ENCODE results near the gene CABYR. TPM values are rescaled to one million over a fixed set of nuclear protein-coding genes. Genes with fewer than 3 reads are reported as not detected.
A peak's percentile ranks its signal among the peaks of the same experiment; 100 is the strongest.

CABYR gene
- total RNA-seq: 1 to 10 TPM; 1.4 to 3.6 TPM

- Mint-ChIP-seq H3K9me3 (no peaks in the 10 kb centered on the region), H3K4me3 (peak within 1 kb of the TSS; percentile 88), H3K27ac (peak within 1 kb of the TSS; percentile 47), H3K27me3 (peaks cover 20% of the 10 kb centered on the region), H3K36me3 (peaks cover 7% of the 10 kb centered on the region), H3K4me1 (peaks cover 15% of the 10 kb centered on the region)
- POLR2A ChIA-PET: interaction anchor here (0.7 to 1.6 kb wide), 3 partner anchors 46 to 636 kb away, joined by 3 read pairs; no protein-coding TSS in a partner anchor
- ATAC-seq (ENCODE audit: low read depth): peak; percentile 98
- DNase-seq: peak; percentile 79
Observed at GRCh38 chr18:24138789-24139616, at the start of gene CABYR. CABYR (plus strand) TSS chr18:24139062; CDS start chr18:24143115, 4,053 bp downstream.

GRCh38 chr18:24089076-24089475 is 49.8 kb upstream of the CABYR start:
- POLR2A ChIA-PET: interaction anchor here (1.0 kb wide), 1 partner anchor 13 kb away, joined by 3 read pairs; no protein-coding TSS in a partner anchor
- no peak for DNase-seq
- Mint-ChIP-seq H3K4me1 (peaks cover 4% of the 10 kb centered on the region), H3K4me3 (no peak overlapping the region), H3K27me3 (no peaks in the 10 kb centered on the region), H3K36me3 (peaks cover 46% of the 10 kb centered on the region), H3K27ac (no peak overlapping the region), H3K9me3 (no peaks in the 10 kb centered on the region)
- no peak for ATAC-seq (ENCODE audit: low read depth)

- H3K27me3 Mint-ChIP-seq: no peaks in the 10 kb centered on the region
- peaks cover 7% of the 10 kb centered on the region for H3K4me1 Mint-ChIP-seq
- no peak overlapping the region for H3K27ac Mint-ChIP-seq
- H3K4me3 Mint-ChIP-seq: no peak overlapping the region
- DNase-seq (no peak), ATAC-seq (ENCODE audit: low read depth) (no peak)
- H3K9me3 Mint-ChIP-seq: no peaks in the 10 kb centered on the region
- peaks cover 49% of the 10 kb centered on the region for H3K36me3 Mint-ChIP-seq
- POLR2A ChIA-PET: interaction anchor here (1.0 kb wide), 1 partner anchor 14 kb away, joined by 3 read pairs; no protein-coding TSS in a partner anchor
Observed at GRCh38 chr18:24089515-24090337, 49.1 kb upstream of the CABYR start.

GRCh38 chr18:24090876-24091275 is 48.0 kb upstream of the CABYR start:
- no peaks in the 10 kb centered on the region for H3K27me3 Mint-ChIP-seq
- DNase-seq: no peak
- peaks cover 49% of the 10 kb centered on the region for H3K36me3 Mint-ChIP-seq
- H3K9me3 Mint-ChIP-seq: peaks cover 3% of the 10 kb centered on the region
- POLR2A ChIA-PET: interaction anchor here (0.6 to 0.9 kb wide), 2 partner anchors 10 to 30 kb away, joined by 6 to 7 read pairs; no protein-coding TSS in a partner anchor
- H3K27ac Mint-ChIP-seq: no peak overlapping the region
- H3K4me1 Mint-ChIP-seq: peaks cover 7% of the 10 kb centered on the region
- no peak for ATAC-seq (ENCODE audit: low read depth)
- no peak overlapping the region for H3K4me3 Mint-ChIP-seq

GRCh38 chr18:24094561-24094960 is 44.3 kb upstream of the CABYR start:
- Mint-ChIP-seq H3K27me3 (no peaks in the 10 kb centered on the region), H3K27ac (peak overlapping the region; percentile 28), H3K4me1 (peaks cover 4% of the 10 kb centered on the region), H3K4me3 (no peak overlapping the region), H3K36me3 (peaks cover 52% of the 10 kb centered on the region), H3K9me3 (peaks cover 6% of the 10 kb centered on the region)
- ATAC-seq (ENCODE audit: low read depth) (no peak), DNase-seq (no peak)
- POLR2A ChIA-PET: no interaction called here

GRCh38 chr18:24095976-24096375 is 42.9 kb upstream of the CABYR start:
- H3K27me3 Mint-ChIP-seq: no peaks in the 10 kb centered on the region
- peaks cover 6% of the 10 kb centered on the region for H3K9me3 Mint-ChIP-seq
- H3K4me3 Mint-ChIP-seq: no peak overlapping the region
- ATAC-seq (ENCODE audit: low read depth): no peak
- H3K4me1 Mint-ChIP-seq: peaks cover 4% of the 10 kb centered on the region
- H3K36me3 Mint-ChIP-seq: peaks cover 53% of the 10 kb centered on the region
- no peak for DNase-seq
- POLR2A ChIA-PET: no interaction called here
- H3K27ac Mint-ChIP-seq: no peak overlapping the region

GRCh38 chr18:24103320-24104021 is 35.4 kb upstream of the CABYR start:
- Mint-ChIP-seq H3K27me3 (no peaks in the 10 kb centered on the region), H3K4me1 (peaks cover 4% of the 10 kb centered on the region)

GRCh38 chr18:24104486-24104885 is 34.4 kb upstream of the CABYR start:
- POLR2A ChIA-PET: no interaction called here
- DNase-seq (no peak), ATAC-seq (ENCODE audit: low read depth) (no peak)
- peaks cover 4% of the 10 kb centered on the region for H3K4me1 Mint-ChIP-seq
- H3K9me3 Mint-ChIP-seq: no peaks in the 10 kb centered on the region
- H3K36me3 Mint-ChIP-seq: peaks cover 17% of the 10 kb centered on the region
- H3K4me3 Mint-ChIP-seq: no peak overlapping the region
- no peak overlapping the region for H3K27ac Mint-ChIP-seq
- H3K27me3 Mint-ChIP-seq: no peaks in the 10 kb centered on the region

More at GRCh38 chr18:24103320-24104021, 35.4 kb upstream of the CABYR start:
- Mint-ChIP-seq H3K27ac (no peak overlapping the region), H3K4me3 (no peak overlapping the region), H3K9me3 (no peaks in the 10 kb centered on the region), H3K36me3 (peaks cover 20% of the 10 kb centered on the region)
- ATAC-seq (ENCODE audit: low read depth): no peak
- POLR2A ChIA-PET: no interaction called here
- DNase-seq: no peak

- H3K27ac Mint-ChIP-seq: no peak overlapping the region
- POLR2A ChIA-PET: no interaction called here
- peaks cover 10% of the 10 kb centered on the region for H3K4me1 Mint-ChIP-seq
- peaks cover 4% of the 10 kb centered on the region for H3K36me3 Mint-ChIP-seq
- no peaks in the 10 kb centered on the region for H3K27me3 Mint-ChIP-seq
- no peak overlapping the region for H3K4me3 Mint-ChIP-seq
- H3K9me3 Mint-ChIP-seq: no peaks in the 10 kb centered on the region
- ATAC-seq (ENCODE audit: low read depth): no peak
- no peak for DNase-seq
Observed at GRCh38 chr18:24108641-24109040, 30.2 kb upstream of the CABYR start.

- Mint-ChIP-seq H3K36me3 (peaks cover 12% of the 10 kb centered on the region), H3K4me1 (peaks cover 22% of the 10 kb centered on the region), H3K9me3 (no peaks in the 10 kb centered on the region), H3K27ac (no peak overlapping the region), H3K27me3 (no peaks in the 10 kb centered on the region), H3K4me3 (no peak overlapping the region)
- DNase-seq (no peak), ATAC-seq (ENCODE audit: low read depth) (no peak)
- POLR2A ChIA-PET: no interaction called here
Observed at GRCh38 chr18:24111936-24112335, 26.9 kb upstream of the CABYR start.

GRCh38 chr18:24112464-24112863 is 26.4 kb upstream of the CABYR start:
- no peak for ATAC-seq (ENCODE audit: low read depth)
- POLR2A ChIA-PET: no interaction called here
- no peak overlapping the region for H3K4me3 Mint-ChIP-seq
- H3K27me3 Mint-ChIP-seq: no peaks in the 10 kb centered on the region
- DNase-seq: no peak
- no peak overlapping the region for H3K27ac Mint-ChIP-seq
- no peaks in the 10 kb centered on the region for H3K9me3 Mint-ChIP-seq
- H3K4me1 Mint-ChIP-seq: peaks cover 21% of the 10 kb centered on the region
- H3K36me3 Mint-ChIP-seq: peaks cover 11% of the 10 kb centered on the region

GRCh38 chr18:24112874-24113615 is 25.8 kb upstream of the CABYR start:
- Mint-ChIP-seq H3K4me3 (no peak overlapping the region), H3K27me3 (no peaks in the 10 kb centered on the region), H3K9me3 (no peaks in the 10 kb centered on the region), H3K27ac (no peak overlapping the region), H3K4me1 (peaks cover 21% of the 10 kb centered on the region), H3K36me3 (peaks cover 12% of the 10 kb centered on the region)
- ATAC-seq (ENCODE audit: low read depth) (no peak), DNase-seq (no peak)
- POLR2A ChIA-PET: no interaction called here
